GM23248 (cell line): ENCODE data around the gene SEMA6D. TPM values are rescaled to one million over a fixed set of nuclear protein-coding genes. Genes with fewer than 3 reads are reported as not detected.

Experiments
- DNase-seq: peaks from one replicate; pipeline ENCODE4 v3.0.0-alpha.2; 2015
- H2AFZ ChIP-seq: fragments of 200-600 bp; sonication (generic); 2 replicates; pipeline ENCODE4 v1.6.1; 2016; ENCODE audit warnings: antibody characterized with exemption
- H3F3A ChIP-seq: fragments of 200-600 bp; sonication (generic); 2 replicates; pipeline ENCODE4 v1.6.1; 2016; ENCODE audit warnings: mild to moderate bottlenecking, antibody characterized with exemption, mixed run types; ENCODE audit not compliant: insufficient read depth
- H3K27ac ChIP-seq: fragments of 200-600 bp; sonication (generic); 2 replicates; pipeline ENCODE4 v1.5.1; 2016; ENCODE audit warnings: mild to moderate bottlenecking
- H3K27me3 ChIP-seq: fragments of 200-600 bp; sonication (generic); replicated peaks from 2 replicates; pipeline ENCODE4 v1.6.1; 2016; ENCODE audit warnings: mild to moderate bottlenecking; ENCODE audit not compliant: insufficient read depth
- H3K36me3 ChIP-seq: fragments of 200-600 bp; sonication (generic); 2 replicates; pipeline ENCODE4 v1.6.1; 2016; ENCODE audit warnings: low read depth, mild to moderate bottlenecking
- H3K4me1 ChIP-seq: fragments of 200-600 bp; sonication (generic); 2 replicates; pipeline ENCODE4 v1.6.1; 2016; ENCODE audit warnings: mild to moderate bottlenecking; ENCODE audit not compliant: insufficient read depth
- H3K4me2 ChIP-seq: fragments of 200-600 bp; sonication (generic); one replicate; pipeline ENCODE4 v1.6.1; 2016; ENCODE audit warnings: mild to moderate bottlenecking; ENCODE audit not compliant: unreplicated experiment
- H3K4me3 ChIP-seq: fragments of 200-600 bp; sonication (generic); 2 replicates; pipeline ENCODE4 v1.5.1; 2016; ENCODE audit warnings: mild to moderate bottlenecking
- H3K79me2 ChIP-seq: fragments of 200-600 bp; sonication (generic); 2 replicates; pipeline ENCODE4 v1.6.1; 2016; ENCODE audit warnings: mild to moderate bottlenecking; ENCODE audit not compliant: insufficient read depth
- H3K9ac ChIP-seq: fragments of 200-600 bp; sonication (generic); 2 replicates; pipeline ENCODE4 v1.6.1; 2016; ENCODE audit warnings: mild to moderate bottlenecking
- H3K9me2 ChIP-seq: fragments of 200-600 bp; sonication (generic); 2 replicates; pipeline ENCODE4 v1.6.1; 2016; ENCODE audit warnings: mixed run types, mild to moderate bottlenecking, moderate library complexity; ENCODE audit not compliant: insufficient read depth
- H3K9me3 ChIP-seq: fragments of 200-600 bp; sonication (generic); one replicate; pipeline ENCODE4 v1.6.1; 2017; ENCODE audit warnings: low read depth
- H4K20me1 ChIP-seq: fragments of 200-600 bp; sonication (generic); 2 replicates; pipeline ENCODE4 v1.6.0; 2016; ENCODE audit not compliant: insufficient read depth
- EZH2 ChIP-seq: fragments of 200-600 bp; sonication (generic); IDR thresholded peaks from 2 replicates; pipeline ENCODE4 v1.6.1; 2018; ENCODE audit warnings: antibody characterized with exemption, mild to moderate bottlenecking; ENCODE audit not compliant: insufficient read depth, poor library complexity, severe bottlenecking
- EZH2phosphoT487 ChIP-seq: fragments of 200-600 bp; sonication (generic); IDR thresholded peaks from 2 replicates; pipeline ENCODE4 v1.6.1; 2018; ENCODE audit warnings: antibody characterized with exemption, moderate library complexity, mild to moderate bottlenecking, low read depth; ENCODE audit not compliant: insufficient read depth
- whole genome bisulfite sequencing, 2 experiments: methylation state at CpG; one replicate each; pipeline ENCODE4 v1.1.6; 2015 to 2017; ENCODE audit warnings: low lambda C conversion rate in 2 of 2, low coverage in 1 of 2; ENCODE audit errors: missing lambda C conversion rate in 2 of 2; 5-methylcytosine and 5-hydroxymethylcytosine counted together
- in situ Hi-C: fragments of 300-500 bp; cut with MboI; formaldehyde crosslinking; loops from 2 replicates; pipeline ENCODE4 v1.15.0; 2020
- polyA plus RNA-seq: library from polyadenylated mRNA; unstranded; fragments of >200 nt; fragmentation: Nextera tagmentation; extraction: Ambion mirVana; gene quantifications from 2 replicates; pipeline ENCODE4 v1.2.1, GENCODE V29; 2016
- total RNA-seq: library from RNA; depleted of rRNA; stranded (reverse); fragments of >200 nt; shearing (Covaris generic); gene quantifications from 2 replicates; pipeline ENCODE4 v1.2.3, GENCODE V29; 2014

Gene SEMA6D
- total and polyA plus RNA-seq, 2 experiments from 2014 or later: 0.86 to 1.4 TPM

GRCh38 chr15:47727137-47727536 lies 9.8 kb downstream of the SEMA6D start:
- H3F3A ChIP-seq: no peaks in the 10 kb centered on the region
- in situ Hi-C loops: loop anchor here (25.0 kb wide), 1 partner anchor 560 kb away; no protein-coding TSS in a partner anchor
- H3K79me2 ChIP-seq: no peaks in the 10 kb centered on the region
- H3K27me3 ChIP-seq: no peaks in the 10 kb centered on the region
- no peaks in the 10 kb centered on the region for H3K9me2 ChIP-seq
- no peaks in the 10 kb centered on the region for H3K9me3 ChIP-seq
- TF ChIP-seq EZH2 (no peak), EZH2phosphoT487 (no peak)
- no peak overlapping the region for H3K27ac ChIP-seq
- H3K4me1 ChIP-seq: 0 out of 2 replicates have a peak, but pooled peaks cover 5% of the 10 kb centered on the region
- no peaks in the 10 kb centered on the region for H3K36me3 ChIP-seq
- no peak overlapping the region for H3K4me3 ChIP-seq
- no peak for DNase-seq
- H4K20me1 ChIP-seq: no peaks in the 10 kb centered on the region
- no peak overlapping the region for H2AFZ ChIP-seq
- 89 to 92% methylated on average over 4 of the region's 4 CpGs for WGBS, 2 experiments
- no peak overlapping the region for H3K9ac ChIP-seq
- no peak overlapping the region for H3K4me2 ChIP-seq

- WGBS, 2 experiments: 94 to 97% methylated on average over 5 of the region's 5 CpGs
- Histone ChIP-seq H2AFZ (no peak overlapping the region), H4K20me1 (no peaks in the 10 kb centered on the region), H3K9me3 (no peaks in the 10 kb centered on the region), H3K36me3 (no peaks in the 10 kb centered on the region), H3K79me2 (no peaks in the 10 kb centered on the region), H3K9me2 (no peaks in the 10 kb centered on the region), H3K9ac (no peak overlapping the region), H3K4me3 (no peak overlapping the region), H3K4me2 (no peak overlapping the region), H3K27ac (no peak overlapping the region), H3K27me3 (no peaks in the 10 kb centered on the region), H3K4me1 (0 out of 2 replicates have a peak, but pooled peaks cover 5% of the 10 kb centered on the region), H3F3A (no peaks in the 10 kb centered on the region)
- DNase-seq: no peak
- in situ Hi-C loops: loop anchor here (25.0 kb wide), 1 partner anchor 560 kb away; no protein-coding TSS in a partner anchor
- TF ChIP-seq EZH2phosphoT487 (no peak), EZH2 (no peak)
Observed at GRCh38 chr15:47727676-47728075, 10.4 kb downstream of the SEMA6D start.

- H3K79me2 ChIP-seq: no peaks in the 10 kb centered on the region
- no peak overlapping the region for H3K9ac ChIP-seq
- no peak overlapping the region for H3K27ac ChIP-seq
- no peaks in the 10 kb centered on the region for H3K27me3 ChIP-seq
- H3K9me3 ChIP-seq: no peaks in the 10 kb centered on the region
- H3K9me2 ChIP-seq: no peaks in the 10 kb centered on the region
- no peak overlapping the region for H3K4me3 ChIP-seq
- 0 out of 2 replicates have a peak, but pooled peaks cover 5% of the 10 kb centered on the region for H3K4me1 ChIP-seq
- TF ChIP-seq EZH2: no peak
- no peak for TF ChIP-seq EZH2phosphoT487
- no peaks in the 10 kb centered on the region for H3F3A ChIP-seq
- no peak for DNase-seq
- WGBS, 2 experiments: 82 to 83% methylated on average over 6 of the region's 6 CpGs
- H3K4me2 ChIP-seq: no peak overlapping the region
- in situ Hi-C loops: loop anchor here (25.0 kb wide), 1 partner anchor 559 kb away; no protein-coding TSS in a partner anchor
- no peaks in the 10 kb centered on the region for H4K20me1 ChIP-seq
- no peaks in the 10 kb centered on the region for H3K36me3 ChIP-seq
- no peak overlapping the region for H2AFZ ChIP-seq
Observed at GRCh38 chr15:47728426-47728825, 11.1 kb downstream of the SEMA6D start.

GRCh38 chr15:47728886-47729285 lies 11.6 kb downstream of the SEMA6D start:
- no peaks in the 10 kb centered on the region for H4K20me1 ChIP-seq

More at GRCh38 chr15:47728886-47729285, 11.6 kb downstream of the SEMA6D start:
- TF ChIP-seq EZH2 (no peak), EZH2phosphoT487 (no peak)
- 94 to 97% methylated on average over 6 of the region's 6 CpGs for WGBS, 2 experiments
- Histone ChIP-seq H2AFZ (no peak overlapping the region), H3K9me2 (no peaks in the 10 kb centered on the region), H3K36me3 (no peaks in the 10 kb centered on the region), H3K27ac (no peak overlapping the region), H3K27me3 (no peaks in the 10 kb centered on the region), H3K9ac (no peak overlapping the region), H3K79me2 (no peaks in the 10 kb centered on the region), H3K4me2 (no peak overlapping the region), H3K4me3 (no peak overlapping the region), H3K4me1 (0 out of 2 replicates have a peak, but pooled peaks cover 5% of the 10 kb centered on the region), H3F3A (no peaks in the 10 kb centered on the region), H3K9me3 (no peaks in the 10 kb centered on the region)
- in situ Hi-C loops: loop anchor here (25.0 kb wide), 1 partner anchor 558 kb away; no protein-coding TSS in a partner anchor
- DNase-seq: no peak
